Gastrocnemius medialis (tissue), 4 donors: ENCODE measurements around the gene CXCL5. TPM values are rescaled to one million over a fixed set of nuclear protein-coding genes. Genes with fewer than 3 reads are reported as not detected.

Experiments
- ATAC-seq, 2 donors: fragments of 150-250 bp; one replicate each; pipeline ENCODE4 v1.9.1; 2016
- DNase-seq, 2 donors: peaks; one replicate each; pipeline ENCODE4 v3.0.0-alpha.2; 2019
- H3K27ac ChIP-seq, 4 donors: fragments of 200-600 bp; sonication (generic); 1 replicate in 1 of 4; 2 replicates in 3 of 4; pipeline ENCODE4 v1.5.1; 2016 to 2018; ENCODE audit warnings: mild to moderate bottlenecking in 2 of 4, moderate library complexity in 1 of 4
- H3K27me3 ChIP-seq, 3 donors: fragments of 200-600 bp; sonication (generic) in 2 of 3; 1 replicate in 1 of 3; 2 replicates in 2 of 3; pipeline versions ENCODE4 v1.5.1 to v1.6.0; 2016 to 2019; ENCODE audit warnings: mild to moderate bottlenecking in 1 of 3, moderate library complexity in 1 of 3
- H3K36me3 ChIP-seq, 2 donors: fragments of 200-600 bp; sonication (generic) in 1 of 2; one replicate each; pipeline ENCODE4 v1.5.1; 2017 to 2018
- H3K4me1 ChIP-seq, 2 donors: fragments of 200-600 bp; sonication (generic) in 1 of 2; one replicate each; pipeline ENCODE4 v1.5.1; 2016 to 2017; ENCODE audit warnings: mild to moderate bottlenecking in 2 of 2
- H3K4me3 ChIP-seq, 4 donors: fragments of 200-600 bp; sonication (generic) in 3 of 4; 1 replicate in 1 of 4; 2 replicates in 3 of 4; pipeline ENCODE4 v1.5.1; 2016 to 2019; ENCODE audit warnings: mild to moderate bottlenecking in 2 of 4
- H3K9me3 ChIP-seq, 3 donors: fragments of 200-600 bp; sonication (generic) in 2 of 3; 1 replicate in 1 of 3; 2 replicates in 2 of 3; pipeline ENCODE4 v1.5.1; 2016 to 2019
- CTCF ChIP-seq, 5 experiments: fragments of 450-650 bp in 3 of 5; fragments of 200-600 bp in 2 of 5; sonication (generic) in 2 of 5; IDR thresholded peaks in 4 of 5; conservative IDR thresholded peaks in 1 of 5; 1 replicate in 4 of 5; 2 replicates in 1 of 5; pipeline ENCODE4 v1.5.1; 2016 to 2019; ENCODE audit warnings: antibody characterized with exemption in 5 of 5, mild to moderate bottlenecking in 3 of 5, moderate library complexity in 3 of 5
- POLR2A ChIP-seq, 2 donors: fragments of 450-650 bp; IDR thresholded peaks; one replicate each; pipeline ENCODE4 v1.6.1; 2017; ENCODE audit warnings: antibody characterized with exemption in 2 of 2, mild to moderate bottlenecking in 2 of 2, moderate library complexity in 2 of 2
- in situ Hi-C, 4 donors: fragments of 200-750 bp; cut with MboI; loops; one replicate each; pipeline versions ENCODE4 v1.15.0 to v1.8.0; 2017; ENCODE audit warnings: low sequenced_read_pairs in 4 of 4
- intact Hi-C: fragments of 100-400 bp; cut with DNase I; formaldehyde crosslinking; loops from one replicate; pipeline ENCODE4 v1.15.1; 2023; ENCODE audit warnings: low total_unique reads
- total RNA-seq, 4 donors: library from RNA; depleted of rRNA; stranded (reverse); fragments of >200 nt; gene quantifications; one replicate each; pipeline versions ENCODE4 v1.1.0 to v1.2.3, GENCODE V29; 2016

The CXCL5 gene
- total RNA-seq = under 1 TPM in 1 of 4 donors, not detected in 3; 0.18 TPM

GRCh38 chr4:73998040-73999011 is at the start of gene CXCL5:
Gene CXCL5, minus strand, starts transcription at chr4:73998677. Its CDS starts 96 bp downstream, at chr4:73998581.
- ATAC-seq (no peak), DNase-seq (no peak)
- TF ChIP-seq CTCF (IDR thresholded peaks at IDR 0.05 in 4 of 5, conservative IDR thresholded peaks at IDR 0.05 in 1 of 5) = no peak
- no peak for TF ChIP-seq POLR2A (IDR thresholded peaks at IDR 0.05)
- peak within 1 kb of the TSS in 3 of 4 donors; percentile 33 to 43 (median 34) for H3K4me3 ChIP-seq
- no peaks in the 10 kb centered on the region for H3K4me1 ChIP-seq
- H3K9me3 ChIP-seq = no peaks in the 10 kb centered on the region
- no peak within 1 kb of the TSS for H3K27ac ChIP-seq
- intact Hi-C loops = no loop called here
- H3K36me3 ChIP-seq = no peaks in the 10 kb centered on the region
- in situ Hi-C loops = no loop called here
- peaks cover 0 to 5% (median 0%) of the 10 kb centered on the region in 3 donors for H3K27me3 ChIP-seq

GRCh38 chr4:74047152-74047551 is 48.7 kb upstream of the CXCL5 start:
- Histone ChIP-seq H3K27me3 (no peaks in the 10 kb centered on the region), H3K4me1 (no peaks in the 10 kb centered on the region), H3K4me3 (no peak overlapping the region), H3K36me3 (no peaks in the 10 kb centered on the region), H3K9me3 (peaks cover 0 to 4% (median 0%) of the 10 kb centered on the region in 3 donors), H3K27ac (no peak overlapping the region)
- DNase-seq (no peak), ATAC-seq (no peak)
- in situ Hi-C loops (no loop called here), intact Hi-C loops (no loop called here)
- TF ChIP-seq CTCF (IDR thresholded peaks at IDR 0.05 in 4 of 5, conservative IDR thresholded peaks at IDR 0.05 in 1 of 5) = no peak
- no peak for TF ChIP-seq POLR2A (IDR thresholded peaks at IDR 0.05)

GRCh38 chr4:74045772-74046171 is 47.3 kb upstream of the CXCL5 start:
- in situ Hi-C loops (no loop called here), intact Hi-C loops (no loop called here)
- no peaks in the 10 kb centered on the region for H3K36me3 ChIP-seq
- H3K4me1 ChIP-seq = no peaks in the 10 kb centered on the region
- H3K4me3 ChIP-seq = no peak overlapping the region
- no peak overlapping the region for H3K27ac ChIP-seq
- no peak for ATAC-seq
- TF ChIP-seq POLR2A (IDR thresholded peaks at IDR 0.05) (no peak), CTCF (IDR thresholded peaks at IDR 0.05 in 4 of 5, conservative IDR thresholded peaks at IDR 0.05 in 1 of 5) (no peak)
- peaks cover 0 to 4% (median 0%) of the 10 kb centered on the region in 3 donors for H3K9me3 ChIP-seq
- no peak for DNase-seq
- H3K27me3 ChIP-seq = no peaks in the 10 kb centered on the region

- H3K36me3 ChIP-seq = no peaks in the 10 kb centered on the region
- H3K4me1 ChIP-seq = no peaks in the 10 kb centered on the region
- ATAC-seq (no peak), DNase-seq (no peak)
- intact Hi-C loops = no loop called here
- H3K9me3 ChIP-seq = peaks cover 0 to 4% (median 0%) of the 10 kb centered on the region in 3 donors
- H3K27ac ChIP-seq = no peak overlapping the region
- TF ChIP-seq CTCF (IDR thresholded peaks at IDR 0.05 in 4 of 5, conservative IDR thresholded peaks at IDR 0.05 in 1 of 5) = no peak
- no peak for TF ChIP-seq POLR2A (IDR thresholded peaks at IDR 0.05)
- no peak overlapping the region for H3K4me3 ChIP-seq
- no peaks in the 10 kb centered on the region for H3K27me3 ChIP-seq
- in situ Hi-C loops = no loop called here
These were observed 46.8 kb upstream of the CXCL5 start for GRCh38 chr4:74045247-74045646.
